ENCODE results near the gene ANTXR1.

Gene ANTXR1

GRCh38 chr2:68974251-68974650 is 38.7 kb upstream of the ANTXR1 start, which contains the start of gene GKN1:
Gene GKN1 (plus strand): TSS chr2:68974636. CDS start chr2:68974678, 42 bp downstream.
- H3K4me3 ChIP-seq (ENCODE audit: low read length), result no peak within 1 kb of the TSS
- TF ChIP-seq, protein P1, sequence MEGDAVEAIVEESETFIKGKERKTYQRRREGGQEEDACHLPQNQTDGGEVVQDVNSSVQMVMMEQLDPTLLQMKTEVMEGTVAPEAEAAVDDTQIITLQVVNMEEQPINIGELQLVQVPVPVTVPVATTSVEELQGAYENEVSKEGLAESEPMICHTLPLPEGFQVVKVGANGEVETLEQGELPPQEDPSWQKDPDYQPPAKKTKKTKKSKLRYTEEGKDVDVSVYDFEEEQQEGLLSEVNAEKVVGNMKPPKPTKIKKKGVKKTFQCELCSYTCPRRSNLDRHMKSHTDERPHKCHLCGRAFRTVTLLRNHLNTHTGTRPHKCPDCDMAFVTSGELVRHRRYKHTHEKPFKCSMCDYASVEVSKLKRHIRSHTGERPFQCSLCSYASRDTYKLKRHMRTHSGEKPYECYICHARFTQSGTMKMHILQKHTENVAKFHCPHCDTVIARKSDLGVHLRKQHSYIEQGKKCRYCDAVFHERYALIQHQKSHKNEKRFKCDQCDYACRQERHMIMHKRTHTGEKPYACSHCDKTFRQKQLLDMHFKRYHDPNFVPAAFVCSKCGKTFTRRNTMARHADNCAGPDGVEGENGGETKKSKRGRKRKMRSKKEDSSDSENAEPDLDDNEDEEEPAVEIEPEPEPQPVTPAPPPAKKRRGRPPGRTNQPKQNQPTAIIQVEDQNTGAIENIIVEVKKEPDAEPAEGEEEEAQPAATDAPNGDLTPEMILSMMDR (IDR thresholded peaks at IDR 0.05; ENCODE audit: insufficient read depth, low read depth, low read length, missing control alignments), result no peak
- peak; percentile 19 for DNase-seq (ENCODE audit: low read depth)

DNA sequence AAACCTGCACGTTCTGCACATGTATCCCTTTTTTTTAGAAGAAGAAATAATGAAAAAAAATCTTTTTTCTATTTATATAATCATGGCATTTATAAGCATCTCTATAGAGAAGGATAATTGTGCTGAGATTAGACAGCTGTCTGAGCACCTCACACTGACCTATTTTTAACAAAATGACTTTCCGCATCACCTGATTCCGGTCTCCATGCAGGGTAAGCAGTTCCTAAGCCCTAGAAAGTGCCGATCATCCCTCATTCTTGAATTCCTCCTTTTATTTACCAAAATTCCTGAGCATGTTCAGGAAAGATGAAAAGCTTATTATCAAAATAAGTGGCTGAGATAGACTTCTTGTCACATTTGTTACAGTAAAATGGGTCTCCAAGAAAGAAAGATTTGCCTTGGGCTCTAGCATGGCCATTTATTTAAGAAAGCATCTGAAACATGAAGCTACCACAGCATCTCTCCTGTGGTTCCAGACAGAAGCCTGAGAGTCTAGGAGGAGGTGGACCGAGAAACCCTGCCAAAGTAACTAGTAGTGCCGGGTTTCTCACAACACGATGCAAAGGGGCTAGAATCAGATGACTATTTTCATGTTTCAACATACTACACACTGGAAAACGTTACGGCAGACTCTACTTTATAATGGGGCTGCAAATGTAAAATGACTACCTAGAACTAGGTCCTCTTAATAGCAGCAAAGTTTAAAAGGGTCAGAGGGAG is 37.9 kb upstream of the ANTXR1 start:
- no peak overlapping the region for H3K4me3 ChIP-seq (ENCODE audit: low read length)
- DNase-seq (ENCODE audit: low read depth), result no peak
- TF ChIP-seq, protein P1 (IDR thresholded peaks at IDR 0.05; ENCODE audit: insufficient read depth, low read depth, low read length, missing control alignments), result no peak

DNA sequence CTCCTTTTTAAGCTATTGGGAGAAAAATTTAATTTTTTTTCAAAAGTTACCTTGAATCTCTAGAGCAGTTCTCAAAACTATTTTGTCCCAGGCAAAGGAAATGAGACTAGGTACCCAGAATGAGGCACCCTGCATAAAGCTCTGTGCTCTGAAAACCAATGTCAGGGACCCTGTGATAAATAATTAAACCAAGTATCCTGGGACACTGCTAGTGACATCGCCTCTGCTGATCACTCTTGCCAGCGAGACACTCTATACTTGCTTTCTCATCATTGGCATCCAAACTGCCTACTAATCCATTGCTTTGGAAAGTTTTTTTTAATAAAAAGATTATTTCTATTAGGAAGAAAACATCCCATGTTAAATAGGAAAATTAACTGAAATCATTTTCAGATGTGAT is 37.1 kb upstream of the ANTXR1 start:
- DNase-seq (ENCODE audit: low read depth), result no peak
- TF ChIP-seq, protein P1 (IDR thresholded peaks at IDR 0.05; ENCODE audit: insufficient read depth, low read depth, low read length, missing control alignments), result no peak
- no peak overlapping the region for H3K4me3 ChIP-seq (ENCODE audit: low read length)

DNA sequence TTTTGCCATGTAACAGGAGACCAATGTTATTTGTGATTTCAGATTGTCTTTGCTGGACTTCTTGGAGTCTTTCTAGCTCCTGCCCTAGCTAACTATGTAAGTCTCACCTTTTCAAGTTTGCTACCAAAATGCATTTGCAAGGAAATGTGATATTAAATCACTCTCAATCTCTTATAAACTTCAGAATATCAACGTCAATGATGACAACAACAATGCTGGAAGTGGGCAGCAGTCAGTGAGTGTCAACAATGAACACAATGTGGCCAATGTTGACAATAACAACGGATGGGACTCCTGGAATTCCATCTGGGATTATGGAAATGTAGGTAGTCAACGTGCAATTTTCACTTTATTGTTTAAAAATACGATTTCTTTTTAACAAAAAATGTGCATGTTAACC is 35.5 kb upstream of the ANTXR1 start:
- H3K4me3 ChIP-seq (ENCODE audit: low read length), result no peak overlapping the region
- TF ChIP-seq, protein P1 (IDR thresholded peaks at IDR 0.05; ENCODE audit: insufficient read depth, low read depth, low read length, missing control alignments), result no peak
- DNase-seq (ENCODE audit: low read depth), result no peak

GRCh38 chr2:68978098-68978497 is 34.9 kb upstream of the ANTXR1 start:
- TF ChIP-seq, protein P1 (IDR thresholded peaks at IDR 0.05; ENCODE audit: insufficient read depth, low read depth, low read length, missing control alignments), result no peak
- no peak overlapping the region for H3K4me3 ChIP-seq (ENCODE audit: low read length)
- DNase-seq (ENCODE audit: low read depth), result no peak

- TF ChIP-seq, protein P1 (IDR thresholded peaks at IDR 0.05; ENCODE audit: insufficient read depth, low read depth, low read length, missing control alignments), result no peak
- no peak for DNase-seq (ENCODE audit: low read depth)
- no peak overlapping the region for H3K4me3 ChIP-seq (ENCODE audit: low read length)
These were observed 32.0 kb upstream of the ANTXR1 start for GRCh38 chr2:68980956-68981355.

DNA sequence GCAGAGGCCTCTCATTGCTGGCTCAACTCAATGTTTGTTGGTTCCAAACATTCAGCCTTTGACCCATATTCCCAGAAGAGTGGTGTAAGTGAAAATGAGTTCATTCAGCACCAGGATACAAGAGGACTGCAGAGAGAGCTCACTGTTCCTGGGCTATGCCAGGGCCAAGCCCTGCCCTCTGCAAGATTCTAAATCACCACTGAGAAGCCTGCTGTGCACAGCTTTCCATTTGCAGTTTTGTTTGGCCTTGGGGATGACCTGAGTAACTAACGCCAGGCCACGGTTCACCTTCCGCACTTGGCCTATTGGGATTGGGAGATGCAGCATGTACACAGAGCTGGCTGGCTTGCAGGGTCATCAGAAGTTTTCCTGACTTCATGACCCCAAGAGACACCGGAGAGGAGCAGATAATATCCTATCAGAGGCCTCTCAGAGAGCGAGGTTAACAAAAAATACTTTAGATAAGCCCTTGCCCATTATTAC is 25.9 kb upstream of the ANTXR1 start:
- TF ChIP-seq, protein P1 (IDR thresholded peaks at IDR 0.05; ENCODE audit: insufficient read depth, low read depth, low read length, missing control alignments), result no peak
- DNase-seq (ENCODE audit: low read depth), result no peak
- no peak overlapping the region for H3K4me3 ChIP-seq (ENCODE audit: low read length)

Data from epithelial cell of esophagus (primary cell).